Caco-2 (cell line): ENCODE data around the gene CCDC61. TPM values are rescaled to one million over a fixed set of nuclear protein-coding genes. Genes with fewer than 3 reads are reported as not detected.

Experiments
- BruUV-seq: library from RNA; stranded (reverse); fragments of 400-500 nt; replicated peaks from 2 replicates; lab custom pipeline; 2021; lab: Mats Ljungman, UMichigan
- CTCF ChIA-PET: fragments of 300-600 bp; sonication (Branson Sonifier 250); formaldehyde crosslinking; loops from one replicate; lab custom pipeline; 2022; ENCODE audit warnings: antibody characterized with exemption; lab: Charles Lee
- POLR2A ChIA-PET: fragments of 300-600 bp; sonication (Branson Sonifier 250); formaldehyde crosslinking; loops from one replicate; lab custom pipeline; 2022; ENCODE audit warnings: antibody characterized with exemption; lab: Charles Lee
- DNase-seq, 2 experiments: peaks; one replicate each; pipeline versions ENCODE4 v3.0.0 to v3.0.0-alpha.2; 2020 to 2022
- H3K27me3 ChIP-seq: replicated peaks from 2 replicates; pipeline ENCODE4 v1.6.0; 2011; ENCODE audit warnings: low read length; ENCODE audit not compliant: control insufficient read depth, insufficient read depth
- H3K36me3 ChIP-seq: 2 replicates; pipeline ENCODE4 v1.5.1; 2011; ENCODE audit warnings: low read length; ENCODE audit not compliant: control insufficient read depth, insufficient read depth
- H3K4me1 ChIP-seq: fragments of 250-450 bp; sonication (Bioruptor Pico); 2 replicates; pipeline ENCODE4 v1.5.1; 2020; ENCODE audit warnings: mild to moderate bottlenecking
- H3K4me3 ChIP-seq: 2 replicates; pipeline ENCODE4 v1.5.1; 2011; ENCODE audit warnings: low read depth, mild to moderate bottlenecking, control low read depth, low read length
- H3K9me3 ChIP-seq: fragments of 250-450 bp; sonication (Bioruptor Pico); 2 replicates; pipeline ENCODE4 v1.5.1; 2020; ENCODE audit warnings: mild to moderate bottlenecking, moderate library complexity
- H3K27ac Mint-ChIP-seq: one replicate; pipeline ENCODE4 v1.8.0; 2022; ENCODE audit warnings: mixed read lengths; ENCODE audit not compliant: unreplicated experiment
- H3K27me3 Mint-ChIP-seq: one replicate; pipeline ENCODE4 v1.8.0; 2022; ENCODE audit warnings: mixed read lengths; ENCODE audit not compliant: insufficient read depth, unreplicated experiment
- H3K36me3 Mint-ChIP-seq: one replicate; pipeline ENCODE4 v1.8.0; 2022; ENCODE audit warnings: mild to moderate bottlenecking, mixed read lengths; ENCODE audit not compliant: insufficient read depth, unreplicated experiment
- H3K4me1 Mint-ChIP-seq: one replicate; pipeline ENCODE4 v1.8.0; 2022; ENCODE audit warnings: low read depth, mixed read lengths; ENCODE audit not compliant: unreplicated experiment
- H3K4me3 Mint-ChIP-seq: one replicate; pipeline ENCODE4 v1.8.0; 2022; ENCODE audit warnings: mild to moderate bottlenecking, moderate library complexity, mixed read lengths; ENCODE audit not compliant: unreplicated experiment
- H3K9me3 Mint-ChIP-seq: one replicate; pipeline ENCODE4 v1.8.0; 2022; ENCODE audit warnings: mixed read lengths; ENCODE audit not compliant: unreplicated experiment
- CTCF ChIP-seq, 2 experiments: fragments of 200-600 bp in 1 of 2; IDR thresholded peaks; 1 replicate in 1 of 2; 2 replicates in 1 of 2; pipeline versions ENCODE4 v1.5.1 to v1.8.0; 2011 to 2022; ENCODE audit warnings: antibody characterized with exemption in 1 of 2, control low read depth in 1 of 2, inconsistent platforms in 1 of 2, low read depth in 1 of 2, low read length in 1 of 2, mild to moderate bottlenecking in 1 of 2, moderate library complexity in 1 of 2; ENCODE audit not compliant: insufficient read depth in 1 of 2, severe bottlenecking in 1 of 2, unreplicated experiment in 1 of 2
- intact Hi-C: fragments of 100-400 bp; cut with micrococcal nuclease; formaldehyde crosslinking; loops from one replicate; pipeline ENCODE4 v1.10.0; 2022; ENCODE audit not compliant: unreplicated experiment
- total RNA-seq: library from RNA; stranded (reverse); gene quantifications from 2 replicates; pipeline ENCODE4 v1.2.3, GENCODE V29; 2022

CCDC61 gene
- total RNA-seq, 1 experiment from 2014 or later = 21.1 TPM

DNA sequence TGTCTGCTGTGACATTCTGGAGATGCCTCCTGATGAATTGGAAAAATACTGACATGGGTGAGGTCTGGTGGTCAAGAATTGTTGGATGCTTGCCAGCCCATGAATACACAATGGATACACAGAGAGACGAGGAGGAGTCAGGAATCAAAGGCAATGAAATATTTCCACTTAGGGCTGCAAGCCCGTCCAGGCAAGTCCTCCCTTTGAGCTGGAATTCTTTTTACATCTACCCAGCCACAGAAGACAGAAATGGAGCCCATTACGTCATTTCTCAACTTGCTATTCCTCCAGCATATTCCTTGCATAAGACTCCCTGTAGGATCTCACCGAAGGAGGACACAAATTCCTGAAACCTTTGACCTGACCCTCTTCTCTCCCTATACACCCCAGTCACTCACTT, 61.3 kb downstream of the CCDC61 start:
- Mint-ChIP-seq H3K4me3 (no peak overlapping the region), H3K36me3 (no peaks in the 10 kb centered on the region), H3K27me3 (no peaks in the 10 kb centered on the region), H3K4me1 (no peaks in the 10 kb centered on the region), H3K27ac (no peak overlapping the region), H3K9me3 (no peaks in the 10 kb centered on the region)
- Histone ChIP-seq H3K27me3 (no peaks in the 10 kb centered on the region), H3K4me1 (no peaks in the 10 kb centered on the region), H3K9me3 (peaks cover 6% of the 10 kb centered on the region), H3K4me3 (no peak overlapping the region), H3K36me3 (no peaks in the 10 kb centered on the region)
- CTCF ChIA-PET = no interaction called here
- no peak for TF ChIP-seq CTCF (IDR thresholded peaks at IDR 0.05; ENCODE audit: insufficient read depth in 1 of 2, low read depth in 1 of 2, low read length in 1 of 2, severe bottlenecking in 1 of 2, unreplicated experiment in 1 of 2)
- BruUV-seq = no TSS peak
- intact Hi-C loops = no loop called here
- POLR2A ChIA-PET = no interaction called here
- DNase-seq = no peak

- Mint-ChIP-seq H3K4me1 (no peaks in the 10 kb centered on the region), H3K27me3 (no peaks in the 10 kb centered on the region), H3K36me3 (no peaks in the 10 kb centered on the region), H3K4me3 (no peak overlapping the region), H3K9me3 (peaks cover 18% of the 10 kb centered on the region), H3K27ac (no peak overlapping the region)
- no peak for DNase-seq
- Histone ChIP-seq H3K36me3 (no peaks in the 10 kb centered on the region; the same call in 1 of the 2 replicates), H3K4me1 (no peaks in the 10 kb centered on the region), H3K9me3 (peaks cover 16% of the 10 kb centered on the region), H3K4me3 (no peak overlapping the region), H3K27me3 (no peaks in the 10 kb centered on the region)
- ChIA-PET POLR2A (no interaction called here), CTCF (no interaction called here)
- no TSS peak for BruUV-seq
- TF ChIP-seq CTCF (IDR thresholded peaks at IDR 0.05; ENCODE audit: insufficient read depth in 1 of 2, low read depth in 1 of 2, low read length in 1 of 2, severe bottlenecking in 1 of 2, unreplicated experiment in 1 of 2) = no peak
- intact Hi-C loops = no loop called here
Measured at GRCh38 chr19:46058778-46059177, 63.5 kb downstream of the CCDC61 start.

GRCh38 chr19:46060012-46060411, 64.7 kb downstream of the CCDC61 start:
- H3K4me1 ChIP-seq = no peaks in the 10 kb centered on the region
- no peak overlapping the region for H3K27ac Mint-ChIP-seq
- H3K4me3 Mint-ChIP-seq = no peak overlapping the region

More at GRCh38 chr19:46060012-46060411, 64.7 kb downstream of the CCDC61 start:
- no TSS peak for BruUV-seq
- TF ChIP-seq CTCF (IDR thresholded peaks at IDR 0.05; ENCODE audit: insufficient read depth in 1 of 2, low read depth in 1 of 2, low read length in 1 of 2, severe bottlenecking in 1 of 2, unreplicated experiment in 1 of 2) = no peak
- no peaks in the 10 kb centered on the region for H3K36me3 Mint-ChIP-seq
- no peak overlapping the region for H3K4me3 ChIP-seq
- peaks cover 18% of the 10 kb centered on the region for H3K9me3 Mint-ChIP-seq
- intact Hi-C loops = no loop called here
- no peaks in the 10 kb centered on the region for H3K4me1 Mint-ChIP-seq
- no peaks in the 10 kb centered on the region for H3K27me3 ChIP-seq
- DNase-seq = no peak
- H3K27me3 Mint-ChIP-seq = no peaks in the 10 kb centered on the region
- ChIA-PET POLR2A (no interaction called here), CTCF (no interaction called here)
- peaks cover 16% of the 10 kb centered on the region for H3K9me3 ChIP-seq
- no peaks in the 10 kb centered on the region; the same call in 1 of the 2 replicates for H3K36me3 ChIP-seq
